ENCODE results near the gene SFRP5.

DNA sequence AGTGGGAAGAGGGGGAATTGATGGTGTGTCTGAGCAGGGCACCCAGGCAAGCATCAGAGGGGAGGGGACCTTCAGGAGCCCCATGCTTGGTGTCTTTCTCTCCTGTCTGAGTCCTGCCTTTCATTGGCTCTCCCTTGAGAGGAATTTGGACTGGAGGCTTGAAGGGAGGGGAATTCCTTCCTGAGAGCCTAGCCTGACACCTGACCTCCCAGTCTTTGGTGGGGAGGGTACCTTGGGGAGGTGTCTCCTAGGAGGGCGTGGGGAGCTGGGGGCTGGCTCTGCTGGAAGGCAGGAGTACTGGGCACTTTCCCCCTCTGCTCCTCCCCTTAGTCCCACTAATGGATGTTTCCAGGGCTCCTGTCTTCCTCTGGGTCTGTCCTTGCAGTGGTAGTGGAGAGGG, 1.3 kb upstream of the SFRP5 start:
- TF ChIP-seq, protein P1, sequence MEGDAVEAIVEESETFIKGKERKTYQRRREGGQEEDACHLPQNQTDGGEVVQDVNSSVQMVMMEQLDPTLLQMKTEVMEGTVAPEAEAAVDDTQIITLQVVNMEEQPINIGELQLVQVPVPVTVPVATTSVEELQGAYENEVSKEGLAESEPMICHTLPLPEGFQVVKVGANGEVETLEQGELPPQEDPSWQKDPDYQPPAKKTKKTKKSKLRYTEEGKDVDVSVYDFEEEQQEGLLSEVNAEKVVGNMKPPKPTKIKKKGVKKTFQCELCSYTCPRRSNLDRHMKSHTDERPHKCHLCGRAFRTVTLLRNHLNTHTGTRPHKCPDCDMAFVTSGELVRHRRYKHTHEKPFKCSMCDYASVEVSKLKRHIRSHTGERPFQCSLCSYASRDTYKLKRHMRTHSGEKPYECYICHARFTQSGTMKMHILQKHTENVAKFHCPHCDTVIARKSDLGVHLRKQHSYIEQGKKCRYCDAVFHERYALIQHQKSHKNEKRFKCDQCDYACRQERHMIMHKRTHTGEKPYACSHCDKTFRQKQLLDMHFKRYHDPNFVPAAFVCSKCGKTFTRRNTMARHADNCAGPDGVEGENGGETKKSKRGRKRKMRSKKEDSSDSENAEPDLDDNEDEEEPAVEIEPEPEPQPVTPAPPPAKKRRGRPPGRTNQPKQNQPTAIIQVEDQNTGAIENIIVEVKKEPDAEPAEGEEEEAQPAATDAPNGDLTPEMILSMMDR (IDR thresholded peaks at IDR 0.05; ENCODE audit: low read length), result no peak
- no peak for TF ChIP-seq EZH2 (IDR thresholded peaks at IDR 0.05; ENCODE audit: borderline replicate concordance, low read length)
